ENCODE results near the gene C4A. TPM values are rescaled to one million over a fixed set of nuclear protein-coding genes. Genes with fewer than 3 reads are reported as not detected.

C4A gene
- total RNA-seq, 2 donors from 2014 or later: 152 to 175 TPM

GRCh38 chr6:31952890-31953289 lies 29.0 kb upstream of the C4A start:
- H3K9me3 ChIP-seq: no peaks in the 10 kb centered on the region
- H3K27ac ChIP-seq: no peak overlapping the region
- H3K4me3 ChIP-seq: no peak overlapping the region
- H3K27me3 ChIP-seq: no peaks in the 10 kb centered on the region
- H3K36me3 ChIP-seq: peaks cover 49% of the 10 kb centered on the region
- no peak for TF ChIP-seq CTCF (IDR thresholded peaks at IDR 0.05)
- DNase-seq (ENCODE audit: low spot score): no peak
- H3K4me1 ChIP-seq: peaks cover 0 to 4% of the 10 kb centered on the region in 2 donors

GRCh38 chr6:31954511-31954910 lies 27.3 kb upstream of the C4A start:
- DNase-seq (ENCODE audit: low spot score): no peak
- Histone ChIP-seq H3K4me1 (peaks cover 0 to 15% of the 10 kb centered on the region in 2 donors), H3K27ac (no peak overlapping the region), H3K36me3 (peaks cover 49% of the 10 kb centered on the region), H3K9me3 (no peaks in the 10 kb centered on the region), H3K27me3 (no peaks in the 10 kb centered on the region), H3K4me3 (no peak overlapping the region)
- no peak for TF ChIP-seq CTCF (IDR thresholded peaks at IDR 0.05)

- DNase-seq (ENCODE audit: low spot score): no peak
- no peaks in the 10 kb centered on the region for H3K9me3 ChIP-seq
- peaks cover 0 to 20% of the 10 kb centered on the region in 2 donors for H3K4me1 ChIP-seq
- peaks cover 51% of the 10 kb centered on the region for H3K36me3 ChIP-seq
- H3K27me3 ChIP-seq: no peaks in the 10 kb centered on the region
- no peak for TF ChIP-seq CTCF (IDR thresholded peaks at IDR 0.05)
- H3K27ac ChIP-seq: no peak overlapping the region
- no peak overlapping the region for H3K4me3 ChIP-seq
Observed at GRCh38 chr6:31956796-31957195, 25.1 kb upstream of the C4A start.

GRCh38 chr6:31958412-31958740 lies 23.5 kb upstream of the C4A start:
- H3K36me3 ChIP-seq: peaks cover 58% of the 10 kb centered on the region
- DNase-seq (ENCODE audit: low spot score): no peak
- no peaks in the 10 kb centered on the region for H3K27me3 ChIP-seq
- no peaks in the 10 kb centered on the region for H3K9me3 ChIP-seq
- H3K4me3 ChIP-seq: peak overlapping the region; percentile 82 to 89
- H3K4me1 ChIP-seq: peaks cover 0 to 20% of the 10 kb centered on the region in 2 donors
- peak overlapping the region; percentile 75 to 84 for H3K27ac ChIP-seq
- TF ChIP-seq CTCF (IDR thresholded peaks at IDR 0.05): no peak

- H3K36me3 ChIP-seq: peaks cover 58% of the 10 kb centered on the region
- peak within 1 kb of the TSS; percentile 82 to 89 for H3K4me3 ChIP-seq
- H3K27ac ChIP-seq: peak within 1 kb of the TSS; percentile 75 to 84
- DNase-seq (ENCODE audit: low spot score): peak; percentile 99
- H3K27me3 ChIP-seq: no peaks in the 10 kb centered on the region
- peaks cover 0 to 20% of the 10 kb centered on the region in 2 donors for H3K4me1 ChIP-seq
- no peak for TF ChIP-seq CTCF (IDR thresholded peaks at IDR 0.05)
- H3K9me3 ChIP-seq: no peaks in the 10 kb centered on the region
Observed at GRCh38 chr6:31958741-31959739, 22.8 kb upstream of the C4A start, which contains the start of the genes NELFE and SKIC2. TSS of gene NELFE (minus strand) at chr6:31958971. CDS start at chr6:31958446, 525 bp downstream. TSS of gene SKIC2 (plus strand) at chr6:31959175. CDS start at chr6:31959193, 18 bp downstream.

Data from right atrium auricular region (tissue), 2 donors.